AG10803 (cell line): ENCODE measurements around the gene KIAA0513.

ENCODE experiments used
- DNase-seq: peaks from one replicate; pipeline ENCODE4 v3.0.0; 2010; ENCODE audit warnings: low read depth
- H3K4me3 ChIP-seq: 2 replicates; pipeline ENCODE4 v1.5.1; 2011; ENCODE audit warnings: mild to moderate bottlenecking, low read length, control low read depth
- CTCF ChIP-seq: conservative IDR thresholded peaks from 2 replicates; pipeline ENCODE4 v1.5.1; 2011; ENCODE audit warnings: mild to moderate bottlenecking, low read length, control low read depth, inconsistent platforms

Gene KIAA0513

GRCh38 chr16:85010931-85011845 is 16.4 kb upstream of the KIAA0513 start, which contains the start of gene ZDHHC7:
ZDHHC7 (minus strand) TSS chr16:85011535; CDS start chr16:84990618, 20,917 bp downstream.
- 0 out of 2 replicates have a peak, but pooled peaks have one; percentile 9 for TF ChIP-seq CTCF
- peak; percentile 81 for DNase-seq
- H3K4me3 ChIP-seq: peak within 1 kb of the TSS; percentile 92

- peak overlapping the region; percentile 92 for H3K4me3 ChIP-seq
- no peak for TF ChIP-seq CTCF
- DNase-seq: no peak
Measured at GRCh38 chr16:85011846-85012284, 15.7 kb upstream of the KIAA0513 start.

GRCh38 chr16:85014311-85014710 is 13.3 kb upstream of the KIAA0513 start:
- no peak overlapping the region for H3K4me3 ChIP-seq
- no peak for DNase-seq
- no peak for TF ChIP-seq CTCF

GRCh38 chr16:85015481-85016187 is 12.0 kb upstream of the KIAA0513 start:
- no peak for DNase-seq
- no peak for TF ChIP-seq CTCF
- H3K4me3 ChIP-seq: no peak overlapping the region

- DNase-seq: no peak
- no peak overlapping the region for H3K4me3 ChIP-seq
- no peak for TF ChIP-seq CTCF
Measured at GRCh38 chr16:85017151-85017550, 10.4 kb upstream of the KIAA0513 start.

GRCh38 chr16:85017633-85018032 is 10.0 kb upstream of the KIAA0513 start:
- no peak for TF ChIP-seq CTCF
- DNase-seq: no peak
- H3K4me3 ChIP-seq: no peak overlapping the region
